GM21528 (cell line): ENCODE measurements around the gene CENPW.

ENCODE experiments used
- ATAC-seq: cut with Tn5 transposase; IDR thresholded peaks from one replicate; pipeline ENCODE4 v1.9.1; 2021; ENCODE audit warnings: mild to moderate bottlenecking, moderate library complexity; ENCODE audit not compliant: unreplicated experiment, low FRiP score

Gene CENPW

GRCh38 chr6:126372626-126373025, 32.7 kb downstream of the CENPW start:
- ATAC-seq: no peak

- ATAC-seq: no peak
These were observed 33.4 kb downstream of the CENPW start for GRCh38 chr6:126373344-126373743.

GRCh38 chr6:126374372-126374771, 34.5 kb downstream of the CENPW start:
- no peak for ATAC-seq

GRCh38 chr6:126376682-126377081, 36.8 kb downstream of the CENPW start:
- no peak for ATAC-seq

GRCh38 chr6:126377594-126378153, 37.8 kb downstream of the CENPW start:
- ATAC-seq: no peak

- ATAC-seq: no peak
These were observed 40.2 kb downstream of the CENPW start for GRCh38 chr6:126380072-126380583.

- ATAC-seq: no peak
These were observed 41.6 kb downstream of the CENPW start for GRCh38 chr6:126381498-126381897.

- ATAC-seq: no peak
These were observed 43.3 kb downstream of the CENPW start for GRCh38 chr6:126383203-126383602.

- ATAC-seq: no peak
These were observed 45.6 kb downstream of the CENPW start for GRCh38 chr6:126385536-126385935.

GRCh38 chr6:126388104-126388598, 48.2 kb downstream of the CENPW start:
- ATAC-seq: no peak

GRCh38 chr6:126396131-126396530, 56.2 kb downstream of the CENPW start:
- ATAC-seq: no peak
